ENCODE measurements around the gene GPHA2. TPM values are rescaled to one million over a fixed set of nuclear protein-coding genes. Genes with fewer than 3 reads are reported as not detected.

Gene GPHA2
- polyA plus RNA-seq, 2 of the 4 experiments (the other 2 are of a cell fraction), result not detected

GRCh38 chr11:64898541-64898940 is 37.2 kb downstream of the GPHA2 start:
- Histone ChIP-seq H3K4me2 (no peak overlapping the region), H3K4me1 (peaks cover 17% of the 10 kb centered on the region), H3K27ac (no peak overlapping the region), H3K4me3 (no peak overlapping the region), H3K9me3 (no peaks in the 10 kb centered on the region)
- 90% methylated on average over 18 of the region's 19 CpGs for WGBS (ENCODE audit: missing lambda C conversion rate)
- no peak for DNase-seq (ENCODE audit: low read depth in 1 of 2, low spot score in 1 of 2)
- POLR2A ChIA-PET, result no interaction called here
- CTCF ChIA-PET, result interaction anchor here (1.0 to 31.5 kb wide), 7 partner anchors 11 to 108 kb away, joined by 3 to 1607 read pairs (median 14); partner anchors contain the start of genes ATG2A, CDC42BPG and EHD1
- TF ChIP-seq KDM1A (IDR thresholded peaks at IDR 0.05; ENCODE audit: low read depth), result no peak
- no peak for TF ChIP-seq SREBF2 (IDR thresholded peaks at IDR 0.05)
- TF ChIP-seq KDM5A (IDR thresholded peaks at IDR 0.05), result no peak
- no peak for TF ChIP-seq NFE2L2 (conservative IDR thresholded peaks at IDR 0.05; ENCODE audit: low read length)
- TF ChIP-seq MYC (IDR thresholded peaks at IDR 0.05; ENCODE audit: borderline replicate concordance, low read length), result no peak
- TF ChIP-seq SMC3 (IDR thresholded peaks at IDR 0.05), result no peak
- no peak for TF ChIP-seq POLR2AphosphoS2 (conservative IDR thresholded peaks at IDR 0.05; ENCODE audit: low read length)
- TF ChIP-seq HOXB5 (CRISPR knock-in tag; IDR thresholded peaks at IDR 0.05), result no peak
- no peak for TF ChIP-seq PBX3 (IDR thresholded peaks at IDR 0.05)
- no peak for TF ChIP-seq NR3C1 (IDR thresholded peaks at IDR 0.05)
- no peak for TF ChIP-seq FOSL2 (IDR thresholded peaks at IDR 0.05)
- no peak for TF ChIP-seq FOSL2 (CRISPR knock-in tag; IDR thresholded peaks at IDR 0.05)
- TF ChIP-seq CHD4 (IDR thresholded peaks at IDR 0.05; ENCODE audit: borderline replicate concordance), result no peak
- TF ChIP-seq RARB (CRISPR knock-in tag; IDR thresholded peaks at IDR 0.05), result no peak
- TF ChIP-seq USF2 (IDR thresholded peaks at IDR 0.05), result no peak
- FAIRE-seq, result no peak
- no peak for ATAC-seq

GRCh38 chr11:64898076-64898445 is 37.6 kb downstream of the GPHA2 start:
- whole genome bisulfite sequencing (ENCODE audit: missing lambda C conversion rate), result 92% methylated on average over 8 of the region's 9 CpGs
- ChIA-PET CTCF (interaction anchor here (1.0 to 31.5 kb wide), 7 partner anchors 10 to 109 kb away, joined by 3 to 1607 read pairs (median 14); partner anchors contain the start of genes ATG2A, CDC42BPG and EHD1), POLR2A (no interaction called here)
- no peak for FAIRE-seq
- Histone ChIP-seq H3K4me3 (no peak overlapping the region), H3K4me1 (peaks cover 19% of the 10 kb centered on the region), H3K9me3 (no peaks in the 10 kb centered on the region), H3K4me2 (no peak overlapping the region), H3K27ac (no peak overlapping the region)
- TF ChIP-seq JUNB (IDR thresholded peaks at IDR 0.05) (no peak), POLR2AphosphoS2 (conservative IDR thresholded peaks at IDR 0.05; ENCODE audit: low read length) (no peak), CHD4 (IDR thresholded peaks at IDR 0.05; ENCODE audit: borderline replicate concordance) (no peak), E2F6 (IDR thresholded peaks at IDR 0.05; ENCODE audit: borderline replicate concordance, low read depth) (no peak), HOXB13 (CRISPR knock-in tag; IDR thresholded peaks at IDR 0.05; ENCODE audit: low read depth) (no peak), RAD21 (conservative IDR thresholded peaks at IDR 0.05 in 1 of 2, IDR thresholded peaks at IDR 0.05 in 1 of 2) (no peak), ZFP36 (IDR thresholded peaks at IDR 0.05; ENCODE audit: borderline replicate concordance, partially characterized antibody) (no peak), EHF (CRISPR knock-in tag; IDR thresholded peaks at IDR 0.05) (no peak), RCOR1 (IDR thresholded peaks at IDR 0.05; ENCODE audit: low read depth, low read length) (no peak)
- no peak for DNase-seq (ENCODE audit: low read depth in 1 of 2, low spot score in 1 of 2)
- no peak for ATAC-seq

- POLR2A ChIA-PET, result no interaction called here
- ATAC-seq (no peak), DNase-seq (ENCODE audit: low read depth in 1 of 2, low spot score in 1 of 2) (no peak), FAIRE-seq (no peak)
- Histone ChIP-seq H3K9me3 (no peaks in the 10 kb centered on the region), H3K4me3 (no peak overlapping the region), H3K4me2 (no peak overlapping the region), H3K4me1 (peaks cover 25% of the 10 kb centered on the region), H3K27ac (no peak overlapping the region)
- WGBS (ENCODE audit: missing lambda C conversion rate), result 97% methylated on average over 15 of the region's 19 CpGs
- TF ChIP-seq RFX5 (IDR thresholded peaks at IDR 0.05), result no peak
- TF ChIP-seq HOXB5 (CRISPR knock-in tag; IDR thresholded peaks at IDR 0.05), result no peak
- TF ChIP-seq EHF (CRISPR knock-in tag; IDR thresholded peaks at IDR 0.05), result no peak
- CTCF ChIA-PET, result interaction anchor here (0.7 to 31.5 kb wide), 8 partner anchors 10 to 99 kb away, joined by 3 to 1607 read pairs (median 9); partner anchors contain the start of genes ATG2A, BATF2, CDC42BPG and EHD1
These were observed 38.2 kb downstream of the GPHA2 start for GRCh38 chr11:64897381-64898075.
